HG02588 (cell line): ENCODE results near the gene SFRP2.
A peak's percentile ranks its signal among the peaks of the same experiment; 100 is the strongest.

Experiments
- ATAC-seq: cut with Tn5 transposase; IDR thresholded peaks from one replicate; pipeline ENCODE4 v1.9.1; 2021; ENCODE audit warnings: mild to moderate bottlenecking, moderate library complexity; ENCODE audit not compliant: unreplicated experiment

The SFRP2 gene

GRCh38 chr4:153777421-153777820 lies 11.5 kb downstream of the SFRP2 start:
- no peak for ATAC-seq

- no peak for ATAC-seq
These were observed 12.3 kb downstream of the SFRP2 start for GRCh38 chr4:153776601-153777000.

GRCh38 chr4:153773236-153773690 lies 15.6 kb downstream of the SFRP2 start:
- no peak for ATAC-seq

- ATAC-seq: no peak
These were observed 17.8 kb downstream of the SFRP2 start for GRCh38 chr4:153771046-153771445.

GRCh38 chr4:153766758-153767157 lies 22.1 kb downstream of the SFRP2 start:
- ATAC-seq: no peak

- ATAC-seq: no peak
These were observed 23.0 kb downstream of the SFRP2 start for GRCh38 chr4:153765894-153766293.

GRCh38 chr4:153764601-153765368 lies 24.1 kb downstream of the SFRP2 start:
- no peak for ATAC-seq

- ATAC-seq: no peak
These were observed 25.5 kb downstream of the SFRP2 start for GRCh38 chr4:153763404-153763803.

GRCh38 chr4:153759407-153760316 lies 29.2 kb downstream of the SFRP2 start, which contains the start of gene RNF175:
Gene RNF175, minus strand, starts transcription at chr4:153760024. Its CDS starts 162 bp downstream, at chr4:153759862.
- no peak for ATAC-seq

GRCh38 chr4:153758688-153759406 lies 30.0 kb downstream of the SFRP2 start:
- ATAC-seq: no peak

GRCh38 chr4:153758136-153758535 lies 30.7 kb downstream of the SFRP2 start:
- ATAC-seq: no peak

- no peak for ATAC-seq
These were observed 31.5 kb downstream of the SFRP2 start for GRCh38 chr4:153757407-153757806.

GRCh38 chr4:153755186-153755585 lies 33.7 kb downstream of the SFRP2 start:
- no peak for ATAC-seq

- ATAC-seq: peak; percentile 84
These were observed 38.6 kb downstream of the SFRP2 start for GRCh38 chr4:153750197-153750817.

- ATAC-seq: no peak
These were observed 40.5 kb downstream of the SFRP2 start for GRCh38 chr4:153748378-153748777.

GRCh38 chr4:153747406-153747955 lies 41.4 kb downstream of the SFRP2 start:
- no peak for ATAC-seq

- ATAC-seq: no peak
These were observed 43.2 kb downstream of the SFRP2 start for GRCh38 chr4:153745651-153746050.

GRCh38 chr4:153741541-153741940 lies 47.3 kb downstream of the SFRP2 start:
- ATAC-seq: no peak

GRCh38 chr4:153735906-153736461 lies 52.9 kb downstream of the SFRP2 start:
- no peak for ATAC-seq
